GM08714 (cell line): Measurements from ENCODE around the gene FBXL20.
"Not testable (repeated sequence)": the region's sequence is repeated elsewhere in the genome, so short reads cannot be mapped to it uniquely, and the experiment has no call there.

Experiments used
- H3K4me3 ChIP-seq: fragments of 200-500 bp; sonication (Bioruptor generic); 2 replicates; pipeline ENCODE4 v1.5.1; 2014; ENCODE audit warnings: mild to moderate bottlenecking, low read length, inconsistent platforms
- ZNF274 ChIP-seq: IDR thresholded peaks from 2 replicates; pipeline ENCODE4 v1.6.1; 2012; ENCODE audit warnings: mild to moderate bottlenecking, low read depth, low read length

Gene FBXL20

GRCh38 chr17:39357986-39358385 is 43.4 kb downstream of the FBXL20 start:
- H3K4me3 ChIP-seq: no peak overlapping the region
- no peak for TF ChIP-seq ZNF274

GRCh38 chr17:39357488-39357887 is 43.9 kb downstream of the FBXL20 start:
- no peak for TF ChIP-seq ZNF274
- H3K4me3 ChIP-seq: no peak overlapping the region

GRCh38 chr17:39352986-39353385 is 48.4 kb downstream of the FBXL20 start:
- no peak for TF ChIP-seq ZNF274
- H3K4me3 ChIP-seq: no peak overlapping the region

- no peak for TF ChIP-seq ZNF274
- no peak overlapping the region for H3K4me3 ChIP-seq
Measured at GRCh38 chr17:39352511-39352910, 48.9 kb downstream of the FBXL20 start.

DNA sequence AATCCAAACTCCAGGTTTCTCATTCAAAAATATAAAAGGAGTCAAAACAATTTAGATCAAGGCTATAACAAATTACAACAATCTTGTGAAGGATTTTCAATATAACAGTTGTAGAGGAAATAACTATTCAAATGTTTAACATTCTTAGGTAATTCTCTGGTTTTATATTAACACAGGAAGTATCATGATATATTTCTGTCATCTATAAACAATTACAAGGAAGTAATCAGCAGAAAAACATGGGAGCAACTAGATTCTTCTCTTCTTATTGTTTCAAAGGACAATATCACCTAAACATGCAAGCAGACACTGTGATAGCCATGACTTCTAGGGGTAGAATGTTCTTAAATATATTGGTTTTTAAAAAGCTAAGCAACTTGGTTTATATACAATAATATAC is 49.9 kb downstream of the FBXL20 start:
- H3K4me3 ChIP-seq: no peak overlapping the region
- no peak for TF ChIP-seq ZNF274

DNA sequence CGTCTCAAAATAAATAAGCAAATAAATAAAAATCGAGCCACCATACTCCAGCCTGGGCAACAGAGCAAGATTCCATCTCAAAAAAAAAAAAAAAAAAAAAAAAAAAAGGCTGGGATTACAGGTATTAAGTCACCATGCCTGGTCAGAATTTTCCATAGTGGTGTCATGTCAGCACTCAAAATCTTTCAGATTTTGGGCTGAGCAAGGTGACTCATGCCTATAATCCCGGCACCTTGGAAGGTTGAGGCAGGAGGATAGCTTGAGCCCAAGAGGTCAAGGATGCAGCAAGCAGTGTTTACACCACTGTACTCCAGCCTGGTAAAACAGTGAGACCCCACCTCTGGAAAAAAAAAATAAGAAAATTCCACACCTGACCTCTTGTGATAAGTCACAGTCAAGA is 52.2 kb downstream of the FBXL20 start:
- H3K4me3 ChIP-seq: no peak overlapping the region
- no peak for TF ChIP-seq ZNF274

GRCh38 chr17:39346863-39347262 is 54.6 kb downstream of the FBXL20 start:
- H3K4me3 ChIP-seq: not testable (repeated sequence)

- TF ChIP-seq ZNF274: no peak
- no peak overlapping the region for H3K4me3 ChIP-seq
Measured at GRCh38 chr17:39341541-39341940, 59.9 kb downstream of the FBXL20 start.

GRCh38 chr17:39340731-39341130 is 60.7 kb downstream of the FBXL20 start:
- no peak overlapping the region for H3K4me3 ChIP-seq
- no peak for TF ChIP-seq ZNF274

- no peak overlapping the region for H3K4me3 ChIP-seq
- no peak for TF ChIP-seq ZNF274
Measured at GRCh38 chr17:39339272-39339671, 62.2 kb downstream of the FBXL20 start.

GRCh38 chr17:39337649-39338048 is 63.8 kb downstream of the FBXL20 start:
- not testable (repeated sequence) for H3K4me3 ChIP-seq

DNA sequence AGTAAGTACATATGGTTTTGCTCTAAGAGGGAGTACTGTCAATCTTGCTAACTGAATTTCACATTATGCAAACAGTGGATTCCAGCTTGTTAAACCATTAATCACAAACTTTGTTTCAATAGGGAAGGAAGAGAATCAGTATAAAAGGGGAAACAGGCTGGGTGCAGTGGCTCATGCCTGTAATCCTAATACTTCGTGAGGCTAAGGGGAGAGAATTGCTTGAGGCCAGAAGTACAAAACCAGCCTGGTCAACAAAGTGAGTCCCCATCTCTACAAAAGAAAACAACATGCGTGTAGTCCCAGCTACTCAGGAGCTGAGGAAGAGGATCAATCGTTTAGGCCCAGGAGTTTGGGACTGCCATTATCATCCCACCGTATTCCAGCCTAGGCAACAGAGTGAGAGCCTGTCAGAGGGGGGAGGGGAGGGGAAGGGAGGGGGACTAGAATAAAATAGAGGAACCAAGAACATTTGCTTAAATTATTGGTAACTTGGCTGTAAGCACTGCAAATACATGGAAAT is 65.7 kb downstream of the FBXL20 start:
- no peak overlapping the region for H3K4me3 ChIP-seq
- TF ChIP-seq ZNF274: no peak

- H3K4me3 ChIP-seq: not testable (repeated sequence)
Measured at GRCh38 chr17:39334008-39334744, 67.2 kb downstream of the FBXL20 start.

- no peak overlapping the region for H3K4me3 ChIP-seq
- no peak for TF ChIP-seq ZNF274
Measured at GRCh38 chr17:39332092-39332491, 69.3 kb downstream of the FBXL20 start.

DNA sequence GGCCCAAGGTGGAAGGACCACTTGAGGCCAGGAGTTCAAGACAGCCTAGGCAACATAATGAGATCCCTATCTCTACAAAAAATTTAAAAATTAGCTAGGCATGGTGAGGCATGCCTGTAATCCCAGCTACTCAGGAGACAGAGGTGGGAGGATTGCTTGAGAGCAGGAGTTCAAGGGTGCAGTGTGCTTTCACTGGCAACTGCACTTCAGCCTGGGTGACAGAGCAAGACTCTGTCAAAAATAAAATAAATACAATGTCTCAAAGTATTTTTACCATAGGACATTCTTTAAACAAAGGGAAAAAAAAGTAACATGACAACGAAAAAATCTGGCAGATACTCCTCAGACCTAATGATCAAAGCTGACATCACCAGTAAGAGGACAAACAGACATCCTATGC is 72.6 kb downstream of the FBXL20 start:
- no peak for TF ChIP-seq ZNF274

GRCh38 chr17:39327109-39327508 is 74.3 kb downstream of the FBXL20 start:
- no peak for TF ChIP-seq ZNF274
- no peak overlapping the region for H3K4me3 ChIP-seq

More for the DNA sequence above, 72.6 kb downstream of the FBXL20 start:
- H3K4me3 ChIP-seq: no peak overlapping the region
